IPS DF 19.7 (cell line): ENCODE data around the gene SLC25A43.
"Not testable (repeated sequence)": the region's sequence is repeated elsewhere in the genome, so short reads cannot be mapped to it uniquely, and the experiment has no call there.

Source experiments
- DNase-seq: peaks from one replicate; pipeline ENCODE4 v3.0.0-alpha.2; 2013; ENCODE audit warnings: low read depth, low spot score

Gene SLC25A43

DNA sequence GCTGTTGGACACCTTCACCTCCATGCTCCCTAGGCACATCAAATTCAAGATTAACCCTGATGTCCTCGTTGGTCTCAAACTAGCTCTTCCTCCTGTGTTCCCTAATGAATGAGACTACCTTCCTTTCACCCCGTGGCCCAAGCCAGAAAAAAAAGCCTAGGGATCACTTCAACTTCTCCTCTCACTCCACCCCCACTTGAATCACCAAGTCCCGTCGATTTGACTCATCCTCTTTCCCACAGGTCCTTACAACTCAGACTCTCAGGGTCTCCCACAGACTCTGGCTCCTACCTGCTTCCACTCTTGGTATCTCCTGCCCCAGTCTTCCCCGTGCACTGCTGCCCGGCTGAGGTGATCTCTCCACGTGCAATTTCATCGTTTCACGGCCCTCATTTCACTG is 8.5 kb downstream of the SLC25A43 start:
- DNase-seq, result no peak

- no peak for DNase-seq
Measured at GRCh38 chrX:119410027-119410819, 11.1 kb downstream of the SLC25A43 start.

GRCh38 chrX:119410854-119411253 is 11.7 kb downstream of the SLC25A43 start:
- DNase-seq, result no peak

DNA sequence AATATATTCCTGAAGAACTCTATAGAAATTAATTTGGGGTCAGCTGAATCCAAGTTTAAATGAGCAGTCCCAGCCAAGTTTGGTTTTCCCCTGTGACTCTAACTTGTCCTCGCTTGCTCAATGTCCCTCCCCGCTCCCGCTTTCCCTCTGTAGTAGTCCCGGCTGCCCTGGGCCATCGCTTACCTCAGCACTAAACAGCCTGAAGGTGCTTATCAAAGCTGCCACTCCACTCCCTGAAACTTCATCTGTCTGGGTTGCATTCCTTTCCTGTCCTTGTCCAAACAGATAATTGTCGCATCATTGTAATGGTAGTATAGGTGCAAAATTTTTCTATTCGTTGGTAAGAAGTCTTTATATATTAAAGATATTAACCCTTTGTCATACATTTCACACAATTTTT is 12.8 kb downstream of the SLC25A43 start:
- DNase-seq, result no peak

- no peak for DNase-seq
Measured at GRCh38 chrX:119417376-119417775, 18.2 kb downstream of the SLC25A43 start.

GRCh38 chrX:119417842-119418241 is 18.7 kb downstream of the SLC25A43 start:
- no peak for DNase-seq

- no peak for DNase-seq
Measured at GRCh38 chrX:119419146-119419545, 20.0 kb downstream of the SLC25A43 start.

DNA sequence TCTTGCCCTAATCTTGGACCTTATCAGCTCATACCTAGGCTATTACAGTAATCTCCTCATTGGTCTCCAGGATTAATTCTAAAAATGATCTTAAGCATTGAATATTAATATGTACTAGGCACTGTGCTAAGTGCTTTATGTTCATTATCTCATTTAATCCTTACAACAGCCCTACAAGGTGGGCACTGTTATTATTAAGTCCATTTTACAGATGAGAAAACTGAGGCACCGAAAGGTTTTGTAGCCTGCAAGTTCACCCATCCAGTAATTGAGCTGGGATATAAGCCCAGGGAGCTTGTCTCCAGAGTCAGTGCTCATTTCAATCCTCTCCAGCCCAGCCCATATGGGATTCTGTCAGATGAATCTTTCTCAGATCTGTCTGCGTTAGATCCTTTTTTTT is 20.8 kb downstream of the SLC25A43 start:
- DNase-seq, result no peak

- no peak for DNase-seq
Measured at GRCh38 chrX:119421016-119421705, 22.0 kb downstream of the SLC25A43 start.

DNA sequence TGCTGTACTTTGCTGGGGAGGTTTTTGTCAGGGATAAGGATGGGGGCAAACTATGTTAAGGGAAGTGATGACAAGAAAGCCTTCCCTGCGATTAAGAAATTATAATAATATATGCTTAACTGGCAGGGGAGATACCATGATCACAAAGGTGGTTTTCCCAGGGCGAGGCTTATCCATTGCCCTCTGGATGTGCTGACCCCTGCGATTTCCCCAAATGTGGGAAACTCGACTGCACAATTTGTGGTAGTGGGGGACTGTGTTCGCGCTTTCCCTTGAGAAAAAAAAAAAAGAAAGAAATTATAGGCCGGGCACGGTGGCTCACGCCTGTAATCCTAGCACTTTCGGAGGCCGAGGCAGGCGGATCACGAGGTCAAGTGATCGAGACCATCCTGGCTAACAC is 24.5 kb downstream of the SLC25A43 start:
- DNase-seq, result no peak

DNA sequence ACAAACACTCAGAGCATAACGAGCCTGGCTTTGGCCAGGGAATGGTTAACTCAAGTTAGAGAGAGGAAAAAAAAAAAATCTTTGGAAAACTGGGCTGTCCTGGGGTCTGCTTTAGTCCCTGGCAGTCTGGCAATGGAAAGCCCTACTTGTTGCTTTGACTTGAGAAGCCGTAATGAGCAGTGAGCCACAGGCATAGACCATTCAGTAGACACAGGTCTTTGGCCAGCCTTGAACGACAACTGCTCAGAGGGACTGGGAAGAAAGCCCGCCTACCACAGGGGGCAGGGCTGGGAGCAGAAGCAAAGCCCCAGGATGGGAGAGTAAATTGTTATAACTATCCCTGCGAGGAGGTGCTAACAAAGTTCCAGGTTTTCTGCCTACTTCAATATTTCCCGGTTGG is 25.9 kb downstream of the SLC25A43 start:
- no peak for DNase-seq

DNA sequence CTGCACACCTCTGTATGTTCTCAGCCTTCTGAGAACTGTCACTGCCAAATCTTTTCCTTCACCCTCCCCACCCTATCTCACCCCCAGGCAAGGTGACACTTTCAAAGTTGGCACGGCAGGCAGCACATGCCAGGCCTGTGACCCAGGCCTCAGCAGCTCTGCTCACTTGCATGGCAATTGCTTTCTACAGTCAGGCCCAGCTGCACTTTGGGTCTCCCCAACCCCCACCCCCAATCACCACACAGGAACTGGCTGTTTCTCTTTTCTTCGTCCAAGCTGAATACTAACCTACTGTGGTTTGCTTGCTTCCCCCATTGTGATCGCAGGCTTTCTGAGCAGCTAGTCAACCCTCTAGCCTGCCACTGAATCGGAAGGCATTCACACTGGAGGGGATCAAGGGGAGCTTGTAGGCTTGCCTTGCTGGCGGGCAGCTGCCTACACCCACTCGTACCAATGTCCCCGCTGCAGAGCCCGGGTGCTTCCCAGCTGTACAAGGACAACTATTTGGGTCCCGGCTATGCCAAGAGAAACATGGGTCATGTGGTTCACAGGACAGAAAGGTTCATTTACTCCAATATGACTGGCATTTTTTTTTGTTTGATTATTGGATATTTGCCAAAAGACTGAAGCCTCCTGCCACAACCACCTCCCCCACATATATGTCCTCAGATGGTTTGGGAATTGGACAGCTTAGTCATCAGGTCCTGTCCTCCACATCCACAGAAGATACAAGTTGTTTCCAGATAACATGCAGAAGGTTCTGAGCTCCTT is 28.1 kb downstream of the SLC25A43 start:
- DNase-seq, result no peak

DNA sequence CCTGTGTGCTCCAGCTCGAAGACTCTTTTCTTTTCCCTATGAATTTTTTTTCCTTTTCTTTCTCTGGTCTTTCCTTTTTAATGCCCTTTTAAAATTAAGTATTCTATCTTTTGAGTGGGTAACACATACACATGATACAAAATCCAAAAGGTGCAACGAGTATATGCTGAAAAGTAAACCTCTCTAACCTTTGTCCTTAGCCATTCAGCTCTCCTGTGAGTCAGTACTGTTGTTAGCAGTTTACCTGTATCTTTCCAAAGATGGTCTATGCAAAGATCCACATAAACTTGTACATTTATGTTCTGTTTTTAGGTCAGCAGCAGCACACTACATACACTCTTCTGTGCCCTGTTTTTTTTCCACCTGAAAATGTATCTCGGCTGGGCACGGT is 28.7 kb downstream of the SLC25A43 start:
- DNase-seq, result no peak

DNA sequence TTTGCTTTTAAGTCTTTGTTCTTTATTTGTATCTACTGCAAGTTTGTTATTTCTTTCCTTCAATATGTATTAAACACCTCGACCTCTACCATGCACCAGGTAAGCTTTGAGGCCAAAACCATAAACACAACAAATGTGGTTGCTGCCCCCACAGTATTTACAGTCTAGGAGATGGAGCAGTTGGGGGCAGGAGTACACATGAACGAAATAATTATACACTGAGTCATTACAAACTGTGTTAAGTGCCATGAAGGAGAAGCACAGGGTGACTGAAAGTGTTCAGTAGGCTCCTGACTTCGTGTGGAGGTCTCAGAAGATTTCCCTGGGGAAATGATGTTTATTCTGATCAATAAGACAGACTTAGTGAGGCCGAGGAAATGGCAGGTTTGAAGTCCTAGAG is 30.3 kb downstream of the SLC25A43 start:
- DNase-seq, result no peak

DNA sequence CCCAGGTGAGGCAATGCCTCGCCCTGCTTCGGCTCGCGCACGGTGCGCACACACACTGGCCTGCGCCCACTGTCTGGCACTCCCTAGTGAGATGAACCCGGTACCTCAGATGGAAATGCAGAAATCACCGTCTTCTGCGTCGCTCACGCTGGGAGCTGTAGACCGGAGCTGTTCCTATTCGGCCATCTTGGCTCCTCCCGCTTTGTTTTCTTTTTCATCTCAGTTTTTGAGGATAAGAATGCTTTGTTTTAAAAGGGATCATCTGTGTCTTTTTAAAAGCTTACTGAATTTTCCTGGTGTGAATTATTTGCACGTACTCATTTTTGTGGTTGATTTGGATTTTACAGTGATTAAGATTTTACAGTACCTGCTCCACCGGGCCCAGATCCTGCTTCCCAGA is 42.2 kb downstream of the SLC25A43 start:
- DNase-seq, result not testable (repeated sequence)

DNA sequence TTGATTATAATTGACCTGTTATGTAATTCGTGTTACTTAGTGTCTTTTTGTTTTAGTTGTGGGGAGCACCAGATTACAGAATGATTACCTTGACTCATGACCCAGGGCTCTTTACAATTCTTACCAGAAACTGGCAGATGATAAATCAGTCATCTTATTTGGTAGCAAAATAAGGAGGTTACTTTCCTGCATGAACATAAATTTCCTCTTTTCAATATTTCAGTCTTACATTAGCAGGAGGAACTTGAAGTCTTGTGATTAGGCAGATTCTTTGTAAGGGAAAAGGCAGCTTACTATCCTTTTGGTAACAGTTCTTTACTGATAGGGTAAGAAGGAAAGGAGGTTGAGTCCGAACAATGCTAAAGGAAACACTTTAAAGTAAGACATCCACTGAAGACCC is 43.1 kb downstream of the SLC25A43 start:
- DNase-seq, result no peak

GRCh38 chrX:119453202-119453601 is 54.1 kb downstream of the SLC25A43 start:
- no peak for DNase-seq

DNA sequence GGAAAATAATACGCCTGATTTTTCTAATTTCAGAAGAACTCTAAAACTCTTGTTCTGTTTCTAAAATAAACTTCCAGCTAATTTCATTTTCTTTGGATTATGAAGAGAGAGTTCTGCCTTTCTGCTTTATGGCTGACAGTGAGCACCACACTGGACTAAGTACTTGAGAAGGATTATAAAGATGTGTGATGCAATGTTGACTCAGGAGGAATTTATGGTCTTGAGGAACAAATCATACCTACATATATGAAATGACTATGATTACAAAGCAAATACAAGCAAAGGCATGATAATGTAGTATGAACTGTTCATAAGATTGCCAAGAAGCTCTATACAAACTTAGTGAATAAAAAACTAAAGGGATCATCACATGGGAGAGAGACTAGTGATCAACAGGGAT is 56.1 kb downstream of the SLC25A43 start:
- DNase-seq, result no peak

DNA sequence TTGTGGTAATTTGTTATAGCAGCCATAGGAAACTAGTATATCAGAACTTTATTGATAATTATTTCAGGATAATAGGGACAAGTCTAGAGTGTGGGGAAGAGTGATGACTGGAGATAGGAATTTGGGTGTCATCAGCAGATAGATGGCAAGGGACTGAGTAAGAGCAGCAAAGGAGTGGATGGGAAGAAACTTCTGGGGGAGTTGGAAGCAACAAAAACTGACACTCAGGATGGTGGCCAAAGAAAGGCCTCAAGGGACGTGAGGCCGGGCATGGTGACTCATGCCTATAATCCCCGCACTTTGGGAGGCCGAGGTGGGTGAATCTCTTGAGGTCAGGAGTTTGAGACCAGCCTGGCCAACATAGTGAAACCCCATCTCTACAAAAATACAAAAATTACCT is 60.0 kb downstream of the SLC25A43 start:
- DNase-seq, result no peak

- DNase-seq, result no peak
Measured at GRCh38 chrX:119465555-119465954, 66.4 kb downstream of the SLC25A43 start.

GRCh38 chrX:119466970-119467369 is 67.8 kb downstream of the SLC25A43 start:
- DNase-seq, result no peak

DNA sequence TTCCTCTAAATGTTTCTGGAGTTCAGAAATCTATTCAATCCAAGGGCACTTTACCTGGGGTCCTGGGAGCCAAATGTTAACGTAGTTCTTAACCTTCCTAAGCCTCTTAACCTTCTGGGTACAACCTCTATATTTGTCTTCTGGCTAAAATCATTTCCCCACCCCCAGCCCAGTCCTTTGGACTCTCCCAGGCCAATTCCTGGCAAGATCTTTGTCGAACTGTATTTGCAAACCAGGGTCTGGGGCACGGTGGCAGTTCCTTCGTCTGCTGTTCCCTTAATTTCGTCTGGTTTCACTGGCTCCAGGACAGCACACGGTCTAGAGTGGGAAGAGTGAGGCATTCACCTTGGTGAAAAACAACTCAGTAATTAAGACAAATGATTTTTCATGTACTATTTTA is 68.3 kb downstream of the SLC25A43 start:
- DNase-seq, result no peak
